ENCODE results near the gene SPECC1L.

Gene SPECC1L

GRCh38 chr22:24359452-24360120, 89.0 kb downstream of the SPECC1L start:
- no peak for DNase-seq (ENCODE audit: low read depth)

DNA sequence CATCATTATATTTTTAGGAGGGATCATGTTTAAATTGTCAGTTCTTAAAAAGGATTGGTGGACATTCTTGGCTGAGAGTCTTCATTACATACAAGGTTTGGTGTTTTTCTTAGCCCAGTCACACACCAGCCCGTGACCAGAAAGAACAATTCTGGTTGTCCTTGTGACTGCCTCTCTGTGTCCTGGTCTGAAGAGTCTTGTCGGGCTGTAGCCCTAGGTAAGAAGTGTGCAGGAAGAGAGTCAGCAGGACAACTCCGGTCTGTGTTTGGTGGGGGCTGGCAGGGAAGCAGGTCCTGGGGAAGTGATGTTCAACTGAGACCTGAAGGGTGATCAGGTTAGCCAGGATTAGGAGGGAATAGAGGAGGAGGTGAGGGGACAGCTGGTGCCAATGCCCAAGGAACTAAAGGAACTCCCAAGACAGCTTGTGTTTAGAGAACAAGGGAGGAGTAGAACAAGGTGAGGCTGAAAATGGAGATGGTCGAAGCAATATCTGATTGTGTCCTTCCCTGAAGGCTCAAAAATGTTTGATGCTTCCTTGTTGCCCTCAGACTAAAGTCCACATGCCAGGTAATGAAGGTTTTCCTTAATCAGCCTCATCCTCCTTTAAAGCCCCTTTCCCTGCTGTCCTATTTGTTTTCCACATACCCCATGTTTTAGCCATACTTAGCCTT, 91.5 kb downstream of the SPECC1L start:
- no peak for DNase-seq (ENCODE audit: low read depth)

DNA sequence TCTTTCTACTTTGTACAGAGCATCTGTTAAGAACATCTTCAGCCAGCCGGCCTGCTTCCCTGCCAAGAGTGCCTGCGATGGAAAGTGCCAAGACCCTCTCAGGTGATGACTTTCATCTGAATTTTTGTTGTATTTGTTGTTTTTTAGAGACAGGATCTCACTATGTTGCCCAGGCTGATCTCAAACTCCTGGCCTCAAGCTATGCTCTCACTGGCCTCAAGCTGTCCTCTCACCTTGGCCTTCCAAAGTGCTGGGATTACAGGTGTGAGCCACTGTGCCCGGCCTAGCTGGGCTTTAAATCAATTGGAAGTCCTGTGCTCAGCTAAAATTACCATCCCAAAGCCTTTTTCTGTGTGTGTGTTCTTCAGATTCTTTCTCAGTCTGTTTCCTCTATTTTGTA, 92.6 kb downstream of the SPECC1L start:
- DNase-seq (ENCODE audit: low read depth): no peak

- DNase-seq (ENCODE audit: low read depth): no peak
These were observed 96.1 kb downstream of the SPECC1L start for GRCh38 chr22:24366701-24367100.

DNA sequence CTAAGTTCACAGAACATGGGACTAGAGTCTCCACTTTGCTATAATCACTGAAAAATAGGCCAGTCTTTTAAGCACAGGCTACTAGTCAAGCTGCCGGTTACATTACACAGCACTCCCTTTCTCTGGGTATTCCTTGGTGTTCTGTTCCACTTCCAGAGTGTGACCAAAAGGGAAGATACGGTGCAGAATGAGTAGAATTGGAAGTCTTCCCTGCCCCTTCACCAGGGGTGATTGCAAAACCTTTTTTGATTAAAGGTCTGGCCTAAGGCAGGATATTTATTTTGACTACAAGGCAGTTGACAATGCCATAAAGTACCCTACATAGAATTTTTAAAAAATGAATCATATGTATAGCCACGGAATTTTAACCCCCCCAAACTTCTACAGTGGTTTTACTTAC, 97.2 kb downstream of the SPECC1L start:
- DNase-seq (ENCODE audit: low read depth): no peak

DNA sequence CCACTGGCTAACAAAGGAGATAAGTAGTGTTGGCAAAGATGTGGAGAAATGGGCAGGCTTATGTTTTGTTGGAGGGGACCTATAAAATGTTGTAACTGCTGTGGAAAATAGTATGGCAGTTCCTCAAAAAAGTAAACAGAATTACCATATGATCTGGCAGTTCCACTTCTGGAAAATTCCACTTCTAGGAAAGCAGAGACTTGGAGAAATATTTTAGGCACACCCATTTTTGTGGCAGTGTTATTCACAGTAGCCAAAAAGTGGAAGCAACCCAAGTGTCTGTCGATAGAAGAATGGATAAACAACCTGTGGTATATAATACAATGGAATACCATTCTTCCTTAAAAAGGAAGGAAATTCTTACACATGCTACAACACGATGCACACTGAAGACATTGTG, 99.8 kb downstream of the SPECC1L start:
- DNase-seq (ENCODE audit: low read depth): no peak

- no peak for DNase-seq (ENCODE audit: low read depth)
These were observed 105.4 kb downstream of the SPECC1L start for GRCh38 chr22:24376002-24376401.

GRCh38 chr22:24376586-24376985, 106.0 kb downstream of the SPECC1L start:
- no peak for DNase-seq (ENCODE audit: low read depth)

GRCh38 chr22:24379536-24379935, 108.9 kb downstream of the SPECC1L start:
- DNase-seq (ENCODE audit: low read depth): no peak

DNA sequence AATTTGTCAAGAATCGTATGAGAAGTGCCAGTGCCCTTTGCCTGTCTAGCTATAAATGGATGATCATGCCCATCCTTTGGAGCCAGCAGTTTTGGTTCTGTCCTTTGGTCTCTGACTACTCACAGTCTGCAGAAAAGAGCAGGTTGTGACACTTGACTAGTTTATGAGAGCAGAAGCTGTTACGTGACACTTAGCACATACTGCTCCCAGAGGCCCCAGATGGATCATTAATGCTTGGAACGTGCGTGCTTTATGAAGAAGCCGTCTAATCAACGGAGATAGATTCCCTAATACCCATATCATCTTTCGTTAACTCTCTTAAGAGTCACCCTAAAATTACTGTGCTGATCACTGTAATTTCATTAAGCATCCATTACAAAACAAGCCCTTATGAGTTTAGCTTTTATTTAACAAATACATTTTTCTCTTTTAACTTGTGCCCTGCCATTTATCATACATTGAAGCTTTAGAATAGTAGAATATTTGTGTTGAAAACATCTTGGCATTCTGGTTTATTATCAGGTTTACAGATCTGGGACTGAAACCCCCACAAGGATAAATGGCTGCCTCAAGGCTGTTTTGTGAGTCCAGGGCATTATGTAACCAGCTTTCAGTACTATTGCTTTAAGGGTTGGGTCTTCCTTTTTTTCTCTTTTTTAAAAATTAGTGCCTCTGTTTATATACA, 109.7 kb downstream of the SPECC1L start:
- DNase-seq (ENCODE audit: low read depth): no peak

- no peak for DNase-seq (ENCODE audit: low read depth)
These were observed 110.2 kb downstream of the SPECC1L start for GRCh38 chr22:24380905-24381230.

DNA sequence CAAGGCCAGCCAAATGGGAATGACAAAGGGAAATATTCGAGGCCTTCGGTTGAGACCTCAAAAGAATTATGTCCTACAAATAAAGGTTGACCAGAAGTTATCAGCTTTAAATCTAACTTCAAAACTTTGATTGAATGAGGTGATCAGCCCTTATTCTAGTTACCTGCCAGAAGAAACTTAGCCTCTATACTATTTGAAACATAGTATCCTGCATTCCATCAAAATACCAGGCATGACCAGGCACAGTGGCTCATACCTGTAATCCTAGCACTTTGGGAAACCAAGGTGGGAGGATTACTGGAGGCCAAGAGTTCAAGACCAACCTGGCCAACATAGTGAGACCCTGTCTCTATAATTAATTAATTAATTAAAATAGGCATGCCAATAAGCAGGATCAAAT, 112.4 kb downstream of the SPECC1L start:
- DNase-seq (ENCODE audit: low read depth): no peak

DNA sequence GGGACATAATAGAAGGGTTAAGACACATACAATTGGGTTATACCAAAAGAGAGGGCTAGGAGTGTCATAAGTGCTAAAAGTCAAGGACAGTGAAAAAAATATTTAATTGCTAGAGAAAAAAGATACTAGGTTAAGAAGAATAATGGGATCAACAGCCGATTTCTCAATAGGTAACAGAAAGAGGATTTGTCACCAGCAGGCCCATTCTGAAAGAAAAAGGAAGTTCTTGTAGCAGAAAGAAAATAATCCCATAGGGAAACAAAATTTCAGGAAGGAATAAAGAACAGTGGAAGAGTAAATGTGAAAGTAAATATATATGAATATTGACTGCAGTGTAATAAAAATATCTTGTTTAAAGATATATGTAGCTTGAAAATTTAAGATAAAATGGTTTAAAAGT, 113.5 kb downstream of the SPECC1L start:
- no peak for DNase-seq (ENCODE audit: low read depth)

GRCh38 chr22:24386937-24387471, 116.4 kb downstream of the SPECC1L start:
- DNase-seq (ENCODE audit: low read depth): no peak

GRCh38 chr22:24389680-24390079, 119.0 kb downstream of the SPECC1L start:
- no peak for DNase-seq (ENCODE audit: low read depth)

- DNase-seq (ENCODE audit: low read depth): no peak
These were observed 119.5 kb downstream of the SPECC1L start for GRCh38 chr22:24390156-24390555.

DNA sequence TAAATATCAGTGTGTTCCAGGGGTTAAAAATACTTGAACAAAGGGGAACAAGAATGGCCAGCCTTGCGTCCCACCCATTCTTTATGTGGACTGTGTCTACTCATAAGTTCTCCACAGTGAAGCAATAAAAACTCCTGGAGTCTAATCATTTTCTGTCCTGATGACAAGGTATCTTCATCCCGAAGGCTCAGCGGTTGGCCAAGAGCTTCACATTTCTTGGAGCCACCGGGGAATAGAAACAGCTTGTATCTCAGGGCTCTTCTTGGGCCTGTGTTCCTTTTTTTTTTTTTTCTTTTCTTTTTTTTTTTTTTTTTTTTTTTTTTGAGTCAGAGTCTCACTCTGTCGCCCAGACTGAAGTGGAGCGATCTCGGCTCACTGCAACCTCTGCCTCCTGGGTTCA, 119.9 kb downstream of the SPECC1L start:
- DNase-seq (ENCODE audit: low read depth): no peak

GRCh38 chr22:24391836-24392217, 121.2 kb downstream of the SPECC1L start:
- DNase-seq (ENCODE audit: low read depth): no peak

DNA sequence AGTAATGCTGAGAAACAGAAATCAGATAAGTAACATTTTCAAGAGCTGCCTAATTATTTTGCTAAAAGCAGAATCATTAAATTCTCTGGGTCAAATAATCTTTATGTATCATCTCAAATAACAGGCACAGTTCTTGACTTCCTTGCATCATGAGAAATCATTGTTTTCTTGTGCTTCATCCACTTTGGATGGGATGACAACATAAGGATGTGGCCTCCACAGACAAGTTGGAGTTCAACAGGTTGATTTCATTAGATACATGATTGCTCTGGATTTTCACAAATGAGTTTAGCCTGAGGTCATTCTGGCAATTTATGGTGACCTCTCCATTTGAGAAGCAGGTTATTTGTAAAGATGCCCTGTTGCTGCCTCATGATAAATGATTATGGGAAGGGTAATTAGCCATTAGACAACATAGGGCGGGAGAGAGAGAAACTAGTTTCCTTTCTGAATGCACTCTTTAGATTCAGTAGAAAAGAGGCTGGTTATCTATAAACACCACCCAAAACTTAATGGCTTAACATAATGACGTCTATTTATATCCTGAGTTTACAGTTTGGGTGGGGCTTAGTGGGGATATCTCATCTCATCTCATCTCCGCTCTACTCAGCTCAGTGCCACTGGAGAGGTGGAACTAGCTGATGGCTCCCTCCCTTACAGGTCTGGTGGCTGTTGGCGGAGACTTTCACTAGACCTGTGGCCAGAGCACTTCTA, 121.7 kb downstream of the SPECC1L start:
- DNase-seq (ENCODE audit: low read depth): no peak

GRCh38 chr22:24393012-24393559, 122.5 kb downstream of the SPECC1L start:
- DNase-seq (ENCODE audit: low read depth): no peak

GRCh38 chr22:24393848-24394247, 123.2 kb downstream of the SPECC1L start:
- no peak for DNase-seq (ENCODE audit: low read depth)

- no peak for DNase-seq (ENCODE audit: low read depth)
These were observed 123.6 kb downstream of the SPECC1L start for GRCh38 chr22:24394254-24394653.
